IPS DF 4.7 (cell line): ENCODE results near the gene MTHFSD.

Experiments used
- DNase-seq: peaks from one replicate; pipeline ENCODE4 v3.0.0-alpha.2; 2013; ENCODE audit warnings: low spot score; ENCODE audit errors: extremely low read depth

The MTHFSD gene

GRCh38 chr16:86491640-86492023, 63.4 kb downstream of the MTHFSD start:
- no peak for DNase-seq

GRCh38 chr16:86490859-86491639, 64.0 kb downstream of the MTHFSD start:
- DNase-seq: no peak

- DNase-seq: no peak
Observed at GRCh38 chr16:86485746-86486145, 69.3 kb downstream of the MTHFSD start.

- DNase-seq: no peak
Observed at GRCh38 chr16:86484240-86484639, 70.8 kb downstream of the MTHFSD start.

- DNase-seq: no peak
Observed at GRCh38 chr16:86481607-86482006, 73.4 kb downstream of the MTHFSD start.

GRCh38 chr16:86480444-86480843, 74.6 kb downstream of the MTHFSD start:
- DNase-seq: no peak
